Activated naive CD4-positive, alpha-beta T cell treated with anti-CD3 and anti-CD28 coated beads for 36 hours (primary cell): ENCODE data around the gene SULT1B1. TPM values are rescaled to one million over a fixed set of nuclear protein-coding genes. Genes with fewer than 3 reads are reported as not detected.

Source experiments
- CTCF ChIA-PET: fragments of 350-600 bp; sonication (Branson Sonifier 250); formaldehyde crosslinking; loops from one replicate; lab custom pipeline; 2021; ENCODE audit warnings: antibody characterized with exemption; lab: Charles Lee
- DNase-seq: peaks from one replicate; pipeline ENCODE4 v3.0.0-alpha.2; 2020
- H3K27ac Mint-ChIP-seq: one replicate; pipeline ENCODE4 v1.8.0; 2021; ENCODE audit warnings: mild to moderate bottlenecking, mixed read lengths
- H3K27me3 Mint-ChIP-seq: one replicate; pipeline ENCODE4 v1.8.0; 2021; ENCODE audit warnings: low read depth, mixed read lengths
- H3K36me3 Mint-ChIP-seq: one replicate; pipeline ENCODE4 v1.8.0; 2021; ENCODE audit warnings: low read depth, mixed read lengths
- H3K4me1 Mint-ChIP-seq: one replicate; pipeline ENCODE4 v1.8.0; 2021; ENCODE audit warnings: low read depth, mixed read lengths
- H3K4me3 Mint-ChIP-seq: one replicate; pipeline ENCODE4 v1.8.0; 2021; ENCODE audit warnings: mild to moderate bottlenecking, moderate library complexity, mixed read lengths
- H3K9me3 Mint-ChIP-seq: one replicate; pipeline ENCODE4 v1.8.0; 2021; ENCODE audit warnings: mixed read lengths
- intact Hi-C: fragments of 100-400 bp; cut with micrococcal nuclease; formaldehyde crosslinking; loops from one replicate; pipeline ENCODE4 v1.15.1; 2023
- total RNA-seq, 2 experiments: library from RNA; stranded (reverse); gene quantifications; one replicate each; pipeline ENCODE4 v1.2.3, GENCODE V29; 2021

The SULT1B1 gene
- total RNA-seq, 2 experiments from 2014 or later = 4.3 to 5.4 TPM

DNA sequence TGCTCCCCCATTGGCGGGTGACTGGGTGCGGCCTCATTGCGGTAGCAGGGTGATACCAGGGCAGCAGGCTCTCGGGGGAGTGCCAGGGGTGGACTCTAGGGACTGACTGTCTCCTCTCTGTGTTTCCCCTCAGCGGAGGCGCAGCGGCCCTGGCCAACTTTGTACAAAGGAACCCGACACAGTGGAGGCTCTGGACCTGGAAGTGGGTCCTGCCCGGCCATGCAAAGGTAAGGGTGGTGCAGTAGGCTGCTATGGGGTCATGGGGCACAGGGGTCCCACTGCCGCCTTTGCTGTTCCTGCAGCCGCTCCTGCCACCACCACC lies 16.3 kb downstream of the SULT1B1 start:
- no peaks in the 10 kb centered on the region for H3K4me1 Mint-ChIP-seq
- intact Hi-C loops = no loop called here
- CTCF ChIA-PET = no interaction called here
- peaks cover 38% of the 10 kb centered on the region for H3K36me3 Mint-ChIP-seq
- H3K27ac Mint-ChIP-seq = no peak overlapping the region
- H3K4me3 Mint-ChIP-seq = no peak overlapping the region
- H3K9me3 Mint-ChIP-seq = peaks cover 29% of the 10 kb centered on the region
- DNase-seq = no peak
- H3K27me3 Mint-ChIP-seq = no peaks in the 10 kb centered on the region

DNA sequence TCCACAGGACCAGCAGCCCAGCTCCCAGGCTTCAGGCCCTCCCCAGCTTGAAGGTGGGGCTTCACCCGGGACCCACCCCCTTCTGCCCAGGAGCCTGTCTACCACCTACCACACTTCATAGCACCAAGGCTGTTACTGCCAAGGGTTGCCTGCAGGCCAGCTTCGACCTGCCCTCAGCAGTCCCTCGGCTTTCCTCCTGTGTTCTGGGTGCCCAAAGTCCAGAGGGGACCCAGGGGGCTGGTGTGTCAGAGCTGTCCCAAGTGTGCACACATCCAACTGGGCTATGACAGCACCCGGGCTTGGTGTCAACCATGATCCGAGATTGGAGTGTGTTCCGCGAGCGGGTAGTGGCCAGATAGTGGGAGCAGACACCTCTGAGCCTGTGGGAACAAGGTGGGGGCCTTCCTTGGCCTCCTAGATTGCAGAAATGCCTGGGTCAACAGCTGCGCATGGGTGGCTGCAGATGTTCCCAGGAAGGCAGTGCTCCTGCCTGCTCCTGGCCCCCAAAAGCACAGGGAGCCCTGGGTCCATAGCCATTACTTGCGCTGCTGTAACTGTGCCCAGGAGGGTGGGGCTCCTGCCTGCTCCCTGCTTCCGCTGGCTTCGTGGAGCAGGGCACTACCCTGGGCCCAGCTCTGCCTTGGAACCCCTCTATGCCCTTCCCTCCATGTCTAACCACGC lies 16.8 kb downstream of the SULT1B1 start:
- peaks cover under 1% of the 10 kb centered on the region for H3K4me1 Mint-ChIP-seq
- peaks cover 36% of the 10 kb centered on the region for H3K36me3 Mint-ChIP-seq
- intact Hi-C loops = no loop called here
- DNase-seq = no peak
- H3K9me3 Mint-ChIP-seq = peaks cover 32% of the 10 kb centered on the region
- no peak overlapping the region for H3K4me3 Mint-ChIP-seq
- no peak overlapping the region for H3K27ac Mint-ChIP-seq
- CTCF ChIA-PET = interaction anchor here (0.8 to 0.9 kb wide), 2 partner anchors 9 to 26 kb away, joined by 3 to 4 read pairs; no protein-coding TSS in a partner anchor
- no peaks in the 10 kb centered on the region for H3K27me3 Mint-ChIP-seq

DNA sequence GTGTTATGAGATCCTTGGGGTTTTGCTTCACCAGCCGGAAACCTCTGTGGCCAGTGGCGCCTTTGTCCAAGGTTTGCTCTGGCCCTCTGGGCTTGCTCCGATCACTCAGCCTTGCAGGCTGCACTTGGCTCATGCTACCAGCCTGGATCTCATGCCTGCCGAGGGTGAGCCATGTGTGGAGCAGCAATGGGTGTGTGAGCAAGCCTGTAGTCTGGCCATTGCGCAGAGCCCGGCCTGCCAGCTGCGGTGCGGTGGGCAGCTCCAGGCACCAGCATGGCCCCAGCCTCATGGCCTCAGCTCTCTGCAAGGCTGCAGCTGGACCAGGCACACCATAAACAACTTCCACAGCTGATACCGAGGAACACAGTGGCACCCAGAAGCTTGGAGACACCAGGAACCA lies 17.8 kb downstream of the SULT1B1 start:
- H3K4me3 Mint-ChIP-seq = no peak overlapping the region
- no peak overlapping the region for H3K27ac Mint-ChIP-seq
- CTCF ChIA-PET = interaction anchor here (0.8 to 0.9 kb wide), 2 partner anchors 10 to 27 kb away, joined by 3 to 4 read pairs; no protein-coding TSS in a partner anchor
- no peaks in the 10 kb centered on the region for H3K27me3 Mint-ChIP-seq
- peaks cover 5% of the 10 kb centered on the region for H3K4me1 Mint-ChIP-seq
- H3K9me3 Mint-ChIP-seq = peaks cover 34% of the 10 kb centered on the region
- no peak for DNase-seq
- peaks cover 34% of the 10 kb centered on the region for H3K36me3 Mint-ChIP-seq
- intact Hi-C loops = no loop called here

DNA sequence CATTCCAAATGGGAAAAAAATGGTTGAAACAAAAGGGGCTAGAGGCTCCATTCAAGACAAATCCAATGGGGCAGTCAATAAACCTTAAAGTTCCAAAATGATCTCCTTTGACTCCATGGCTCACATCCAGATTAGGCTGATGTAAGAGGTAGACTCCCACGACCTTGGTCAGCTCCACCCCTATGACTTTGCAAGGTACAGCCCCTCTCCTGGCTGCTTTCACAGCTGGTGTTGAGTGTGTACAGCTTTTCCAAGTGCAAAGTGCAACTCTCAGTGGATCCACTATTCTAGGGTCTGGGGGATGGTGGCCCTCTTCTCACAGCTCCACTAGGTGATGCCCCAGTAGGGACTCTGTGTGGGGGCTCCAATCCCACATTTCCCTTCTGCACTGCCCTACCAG lies 21.5 kb downstream of the SULT1B1 start:
- CTCF ChIA-PET = no interaction called here
- Mint-ChIP-seq H3K27me3 (no peaks in the 10 kb centered on the region), H3K4me1 (peaks cover 10% of the 10 kb centered on the region)

DNA sequence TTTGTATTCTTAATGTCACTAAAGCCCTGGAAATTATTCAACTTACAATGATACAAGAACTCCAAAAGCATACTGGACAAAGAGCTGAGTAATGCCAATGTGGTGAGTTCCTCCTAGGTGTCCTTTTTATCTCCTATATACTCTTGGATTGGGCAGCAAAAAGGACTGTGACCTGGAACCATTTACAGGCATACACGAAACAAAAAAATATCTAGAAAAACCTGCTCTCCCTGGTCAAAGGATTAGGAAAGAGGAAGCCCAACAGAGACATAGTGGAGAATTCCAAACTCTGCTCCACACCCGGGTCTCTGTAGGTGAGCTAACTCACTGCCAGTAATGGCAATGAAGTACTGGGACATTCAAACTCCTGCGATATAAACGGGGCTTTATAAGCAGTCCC lies 25.3 kb downstream of the SULT1B1 start:
- H3K4me1 Mint-ChIP-seq = peaks cover 10% of the 10 kb centered on the region
- CTCF ChIA-PET = interaction anchor here (0.6 kb wide), 1 partner anchor 1477 kb away, joined by 3 read pairs; no protein-coding TSS in a partner anchor
- intact Hi-C loops = no loop called here
- no peak overlapping the region for H3K27ac Mint-ChIP-seq
- peaks cover 10% of the 10 kb centered on the region for H3K9me3 Mint-ChIP-seq
- H3K4me3 Mint-ChIP-seq = no peak overlapping the region
- H3K36me3 Mint-ChIP-seq = peaks cover 21% of the 10 kb centered on the region
- H3K27me3 Mint-ChIP-seq = no peaks in the 10 kb centered on the region
- no peak for DNase-seq

More for the DNA sequence above, 21.5 kb downstream of the SULT1B1 start:
- Mint-ChIP-seq H3K27ac (no peak overlapping the region), H3K4me3 (no peak overlapping the region), H3K36me3 (peaks cover 13% of the 10 kb centered on the region), H3K9me3 (peaks cover 22% of the 10 kb centered on the region)
- intact Hi-C loops = no loop called here
- DNase-seq = no peak

DNA sequence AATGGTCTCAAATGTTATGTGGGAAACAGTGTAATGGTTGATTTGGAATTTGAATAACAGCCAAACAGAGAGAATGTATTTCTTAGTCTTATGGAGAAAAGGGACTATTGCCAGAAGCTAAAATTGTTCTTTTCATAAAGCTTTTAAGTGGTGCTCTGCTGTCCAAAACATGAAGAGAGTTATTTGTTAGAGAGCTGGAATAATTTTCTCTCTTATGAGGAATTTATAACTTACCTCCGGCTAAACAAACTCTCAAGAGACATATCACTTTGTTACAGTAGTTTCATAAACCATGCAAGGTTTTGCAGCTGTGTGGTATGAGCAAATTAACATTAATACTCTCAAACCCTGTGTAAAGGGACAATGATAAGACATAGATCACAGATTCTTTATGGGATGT lies 28.6 kb downstream of the SULT1B1 start:
- DNase-seq = no peak
- intact Hi-C loops = no loop called here
- H3K27ac Mint-ChIP-seq = no peak overlapping the region
- H3K4me1 Mint-ChIP-seq = peaks cover 4% of the 10 kb centered on the region
- CTCF ChIA-PET = no interaction called here
- H3K36me3 Mint-ChIP-seq = peaks cover 11% of the 10 kb centered on the region
- H3K27me3 Mint-ChIP-seq = no peaks in the 10 kb centered on the region
- H3K9me3 Mint-ChIP-seq = no peaks in the 10 kb centered on the region
- no peak overlapping the region for H3K4me3 Mint-ChIP-seq

DNA sequence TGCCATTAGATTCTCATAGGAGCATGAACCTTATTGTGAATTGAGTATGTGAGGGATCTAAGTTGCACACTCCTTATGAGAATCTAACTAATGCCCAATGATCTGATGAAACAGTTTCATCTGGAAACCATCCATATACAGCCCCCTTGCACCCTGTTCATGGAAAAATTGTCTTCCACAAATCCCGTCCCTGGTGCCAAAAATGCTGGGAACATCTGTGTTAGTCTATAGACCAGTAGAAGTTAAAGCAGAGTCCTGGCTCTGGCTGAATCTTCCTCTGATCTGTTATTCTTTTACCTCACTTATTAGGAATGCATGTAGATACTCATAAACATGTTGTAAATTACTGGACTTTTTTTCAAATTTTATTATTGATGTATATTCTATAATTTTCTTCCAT lies 29.2 kb downstream of the SULT1B1 start:
- intact Hi-C loops = no loop called here
- Mint-ChIP-seq H3K4me3 (no peak overlapping the region), H3K9me3 (no peaks in the 10 kb centered on the region), H3K36me3 (peaks cover 15% of the 10 kb centered on the region), H3K4me1 (peaks cover 7% of the 10 kb centered on the region), H3K27ac (no peak overlapping the region), H3K27me3 (no peaks in the 10 kb centered on the region)
- DNase-seq = no peak
- CTCF ChIA-PET = no interaction called here

DNA sequence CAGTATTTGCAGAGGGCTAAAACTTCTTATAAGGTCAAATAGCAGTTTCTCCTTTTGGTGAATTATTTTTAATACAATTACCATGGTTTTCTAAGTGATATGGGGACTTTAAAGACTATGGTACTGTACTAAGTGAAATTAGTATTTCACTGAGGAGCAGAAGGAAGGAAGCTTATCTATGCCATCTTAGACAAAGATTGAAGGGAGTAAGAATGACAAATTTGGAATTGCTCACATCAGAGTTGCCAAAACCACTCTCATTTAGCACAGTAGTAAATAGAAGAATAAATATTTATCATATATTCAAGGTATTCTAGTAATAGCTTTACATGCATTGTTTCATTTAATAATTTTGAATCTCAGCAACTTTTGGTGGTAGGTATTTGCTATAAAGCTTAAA lies 30.4 kb downstream of the SULT1B1 start:
- CTCF ChIA-PET = no interaction called here

DNA sequence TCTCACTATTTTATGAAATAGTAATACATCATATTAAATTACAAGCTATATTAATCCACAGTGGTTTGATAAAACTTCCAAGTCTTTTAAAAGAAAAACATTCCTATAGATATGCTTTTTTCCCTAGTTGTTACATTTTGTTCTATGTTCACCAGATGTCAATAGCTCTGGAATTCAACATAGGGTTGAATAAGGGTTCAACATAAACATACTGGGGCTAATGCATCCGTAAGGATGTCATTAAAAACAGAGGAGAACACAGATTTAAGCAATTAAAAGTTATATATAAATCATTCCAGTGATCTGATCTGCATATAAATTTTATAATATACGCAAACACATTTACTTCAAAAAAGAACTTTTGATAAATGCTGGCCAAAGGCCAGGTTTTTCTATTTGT lies 32.5 kb downstream of the SULT1B1 start:
- H3K36me3 Mint-ChIP-seq = peaks cover 21% of the 10 kb centered on the region
- DNase-seq = no peak
- peaks cover 1% of the 10 kb centered on the region for H3K9me3 Mint-ChIP-seq
- H3K27ac Mint-ChIP-seq = no peak overlapping the region
- H3K4me1 Mint-ChIP-seq = peaks cover 4% of the 10 kb centered on the region
- no peaks in the 10 kb centered on the region for H3K27me3 Mint-ChIP-seq
- no peak overlapping the region for H3K4me3 Mint-ChIP-seq
- CTCF ChIA-PET = no interaction called here
- intact Hi-C loops = no loop called here

More for the DNA sequence above, 30.4 kb downstream of the SULT1B1 start:
- intact Hi-C loops = no loop called here
- H3K9me3 Mint-ChIP-seq = peaks cover 1% of the 10 kb centered on the region
- peaks cover 4% of the 10 kb centered on the region for H3K4me1 Mint-ChIP-seq
- H3K36me3 Mint-ChIP-seq = peaks cover 15% of the 10 kb centered on the region
- DNase-seq = no peak
- no peak overlapping the region for H3K27ac Mint-ChIP-seq
- H3K27me3 Mint-ChIP-seq = no peaks in the 10 kb centered on the region
- H3K4me3 Mint-ChIP-seq = no peak overlapping the region

DNA sequence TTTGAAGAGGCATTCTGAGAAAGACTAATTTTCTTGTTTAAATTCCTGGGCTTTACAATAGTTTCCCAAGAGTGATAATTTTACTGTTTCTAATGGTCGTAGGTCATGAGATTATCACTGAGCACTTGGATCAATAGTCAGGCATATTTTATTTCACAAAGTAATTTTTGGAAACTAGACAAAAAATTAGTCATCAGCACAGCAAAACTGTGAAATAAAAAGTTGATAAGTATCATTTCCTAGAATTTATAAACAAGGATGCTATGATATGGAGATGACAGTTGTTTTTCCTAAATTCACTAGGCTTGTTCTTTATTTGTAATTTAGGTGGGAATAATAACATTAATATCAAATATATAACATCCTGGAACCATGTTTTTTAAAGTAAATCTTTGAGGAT lies 33.0 kb downstream of the SULT1B1 start:
- H3K36me3 Mint-ChIP-seq = peaks cover 19% of the 10 kb centered on the region
- peaks cover 1% of the 10 kb centered on the region for H3K9me3 Mint-ChIP-seq
- peaks cover 4% of the 10 kb centered on the region for H3K4me1 Mint-ChIP-seq
- intact Hi-C loops = no loop called here
- no peak for DNase-seq
- no peaks in the 10 kb centered on the region for H3K27me3 Mint-ChIP-seq
- CTCF ChIA-PET = no interaction called here
- no peak overlapping the region for H3K4me3 Mint-ChIP-seq
- no peak overlapping the region for H3K27ac Mint-ChIP-seq

DNA sequence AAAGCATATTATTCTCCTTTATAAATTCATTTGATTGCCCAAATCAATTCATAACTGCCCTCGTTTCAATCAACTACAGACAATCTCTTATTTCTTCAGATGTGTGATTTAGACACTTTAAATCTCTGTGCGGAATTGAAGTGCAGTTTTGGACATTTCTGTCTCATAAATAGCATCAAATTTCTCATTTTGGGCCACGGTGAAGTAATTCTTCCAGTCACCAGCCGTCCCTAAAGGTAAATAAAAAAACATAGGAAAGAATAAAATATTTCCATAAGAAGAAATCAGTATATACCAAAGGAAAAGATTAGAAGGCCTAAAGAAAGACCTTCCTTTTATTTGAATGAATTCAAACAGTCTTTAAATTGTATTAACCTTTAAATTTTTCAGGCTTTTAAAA lies 33.4 kb downstream of the SULT1B1 start:
- Mint-ChIP-seq H3K27me3 (no peaks in the 10 kb centered on the region), H3K36me3 (peaks cover 19% of the 10 kb centered on the region), H3K4me3 (no peak overlapping the region), H3K4me1 (peaks cover 4% of the 10 kb centered on the region), H3K27ac (no peak overlapping the region), H3K9me3 (peaks cover 1% of the 10 kb centered on the region)
- CTCF ChIA-PET = no interaction called here
- no peak for DNase-seq
- intact Hi-C loops = no loop called here

DNA sequence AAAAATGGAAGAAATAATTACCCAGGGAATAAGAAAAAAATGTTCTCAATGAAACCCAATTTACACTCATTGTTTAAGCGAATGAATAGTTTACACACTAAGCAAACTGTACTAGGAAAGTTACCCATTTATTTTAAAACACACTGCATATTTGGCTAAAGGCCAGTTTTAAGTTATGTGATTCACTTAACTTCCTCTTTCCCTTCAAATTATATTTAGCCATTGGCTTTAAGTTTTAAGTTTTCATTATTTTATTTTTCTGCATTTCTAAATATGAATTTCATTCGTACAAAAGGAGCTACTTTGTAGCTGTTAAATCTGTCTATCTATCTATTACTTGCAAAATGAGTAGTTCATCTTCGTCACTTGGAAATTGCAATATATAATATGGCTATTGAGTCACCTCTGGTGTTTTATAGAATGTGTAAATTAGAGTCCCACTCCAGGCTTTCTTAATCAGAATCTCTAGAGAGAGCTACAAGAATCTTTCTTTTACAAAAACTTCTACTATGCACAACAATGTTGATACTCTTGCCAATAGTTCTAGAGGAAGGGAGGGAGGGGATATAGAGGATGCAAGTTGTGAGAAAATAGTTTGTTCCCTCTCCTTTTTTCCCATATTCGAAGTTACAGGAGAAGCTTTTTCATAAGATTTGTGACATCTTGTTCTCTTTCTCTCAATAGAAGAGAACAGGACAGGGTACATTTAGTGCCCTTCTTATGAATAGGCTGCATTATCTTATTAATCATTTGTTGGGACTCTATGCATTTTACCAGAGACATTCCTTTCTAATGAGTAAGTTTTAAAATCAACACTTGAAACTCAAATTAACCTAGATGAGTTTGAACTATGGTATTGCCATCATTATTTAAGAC lies 41.8 kb downstream of the SULT1B1 start:
- Mint-ChIP-seq H3K4me3 (no peak overlapping the region), H3K4me1 (peaks cover 6% of the 10 kb centered on the region), H3K27me3 (no peaks in the 10 kb centered on the region), H3K9me3 (no peaks in the 10 kb centered on the region), H3K27ac (no peak overlapping the region), H3K36me3 (peaks cover 4% of the 10 kb centered on the region)
- intact Hi-C loops = no loop called here
- DNase-seq = no peak
- CTCF ChIA-PET = no interaction called here

DNA sequence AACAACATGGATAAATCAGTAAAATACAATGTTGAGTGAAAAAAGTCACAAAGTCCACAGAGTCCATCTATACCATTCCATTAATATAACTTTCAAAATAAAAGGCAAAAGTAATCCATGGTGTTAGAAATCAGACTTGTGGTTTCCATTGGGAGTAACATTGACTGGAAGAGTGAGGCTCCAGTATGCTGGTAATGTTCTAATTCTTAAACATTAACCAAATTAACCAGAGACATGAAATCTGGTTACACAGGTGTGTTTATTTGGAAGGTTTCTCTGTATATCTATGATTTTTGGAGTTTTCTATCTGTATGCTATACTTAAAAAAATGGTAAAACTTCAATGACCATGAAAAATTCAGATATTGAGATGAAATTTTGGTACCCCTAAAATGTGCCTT lies 42.6 kb downstream of the SULT1B1 start:
- Mint-ChIP-seq H3K9me3 (no peaks in the 10 kb centered on the region), H3K27me3 (no peaks in the 10 kb centered on the region), H3K4me1 (peaks cover 6% of the 10 kb centered on the region), H3K27ac (no peak overlapping the region), H3K36me3 (peaks cover under 1% of the 10 kb centered on the region), H3K4me3 (no peak overlapping the region)
- CTCF ChIA-PET = no interaction called here
- DNase-seq = no peak
- intact Hi-C loops = no loop called here
